HL-60 (cell line): Measurements from ENCODE around the gene CTSO.

Experiments used
- GABPA ChIP-seq: IDR thresholded peaks from 2 replicates; pipeline ENCODE4 v1.6.1; 2012; ENCODE audit warnings: low read depth
- POLR2AphosphoS5 ChIP-seq: IDR thresholded peaks from 2 replicates; pipeline ENCODE4 v1.6.1; 2012; ENCODE audit warnings: low read depth
- TF ChIP-seq, protein P1 (sequence below): IDR thresholded peaks from one replicate; pipeline ENCODE4 v1.5.1; 2011; ENCODE audit warnings: low read length, control low read depth, inconsistent platforms; ENCODE audit not compliant: insufficient read depth
- TF ChIP-seq, protein P2 (sequence below): IDR thresholded peaks from 2 replicates; pipeline ENCODE4 v1.6.1; 2012; ENCODE audit warnings: low read depth; ENCODE audit not compliant: insufficient replicate concordance

DNA sequence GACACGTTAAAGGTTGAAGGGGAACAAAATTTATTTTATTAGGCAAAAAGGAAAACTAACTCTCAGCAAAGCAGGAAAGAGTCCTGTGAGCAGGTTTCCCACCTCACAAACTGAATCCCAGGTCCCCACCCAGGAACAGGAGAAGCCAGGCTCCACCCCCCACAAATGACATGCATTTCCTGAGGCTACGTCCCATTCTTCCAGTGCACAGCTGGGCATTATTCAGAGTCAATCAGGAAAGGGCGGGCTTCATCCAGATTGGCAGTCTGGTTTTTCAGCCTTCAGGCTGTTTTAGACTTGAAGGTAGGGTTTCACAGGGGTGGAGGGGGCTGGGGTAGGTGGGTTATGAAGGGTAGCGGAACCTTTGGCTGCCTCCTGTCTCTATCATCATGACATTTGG is 75.7 kb downstream of the CTSO start:
- TF ChIP-seq POLR2AphosphoS5 (no peak), GABPA (no peak)
- TF ChIP-seq, protein P1, sequence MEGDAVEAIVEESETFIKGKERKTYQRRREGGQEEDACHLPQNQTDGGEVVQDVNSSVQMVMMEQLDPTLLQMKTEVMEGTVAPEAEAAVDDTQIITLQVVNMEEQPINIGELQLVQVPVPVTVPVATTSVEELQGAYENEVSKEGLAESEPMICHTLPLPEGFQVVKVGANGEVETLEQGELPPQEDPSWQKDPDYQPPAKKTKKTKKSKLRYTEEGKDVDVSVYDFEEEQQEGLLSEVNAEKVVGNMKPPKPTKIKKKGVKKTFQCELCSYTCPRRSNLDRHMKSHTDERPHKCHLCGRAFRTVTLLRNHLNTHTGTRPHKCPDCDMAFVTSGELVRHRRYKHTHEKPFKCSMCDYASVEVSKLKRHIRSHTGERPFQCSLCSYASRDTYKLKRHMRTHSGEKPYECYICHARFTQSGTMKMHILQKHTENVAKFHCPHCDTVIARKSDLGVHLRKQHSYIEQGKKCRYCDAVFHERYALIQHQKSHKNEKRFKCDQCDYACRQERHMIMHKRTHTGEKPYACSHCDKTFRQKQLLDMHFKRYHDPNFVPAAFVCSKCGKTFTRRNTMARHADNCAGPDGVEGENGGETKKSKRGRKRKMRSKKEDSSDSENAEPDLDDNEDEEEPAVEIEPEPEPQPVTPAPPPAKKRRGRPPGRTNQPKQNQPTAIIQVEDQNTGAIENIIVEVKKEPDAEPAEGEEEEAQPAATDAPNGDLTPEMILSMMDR, result no peak
- TF ChIP-seq, protein P2, sequence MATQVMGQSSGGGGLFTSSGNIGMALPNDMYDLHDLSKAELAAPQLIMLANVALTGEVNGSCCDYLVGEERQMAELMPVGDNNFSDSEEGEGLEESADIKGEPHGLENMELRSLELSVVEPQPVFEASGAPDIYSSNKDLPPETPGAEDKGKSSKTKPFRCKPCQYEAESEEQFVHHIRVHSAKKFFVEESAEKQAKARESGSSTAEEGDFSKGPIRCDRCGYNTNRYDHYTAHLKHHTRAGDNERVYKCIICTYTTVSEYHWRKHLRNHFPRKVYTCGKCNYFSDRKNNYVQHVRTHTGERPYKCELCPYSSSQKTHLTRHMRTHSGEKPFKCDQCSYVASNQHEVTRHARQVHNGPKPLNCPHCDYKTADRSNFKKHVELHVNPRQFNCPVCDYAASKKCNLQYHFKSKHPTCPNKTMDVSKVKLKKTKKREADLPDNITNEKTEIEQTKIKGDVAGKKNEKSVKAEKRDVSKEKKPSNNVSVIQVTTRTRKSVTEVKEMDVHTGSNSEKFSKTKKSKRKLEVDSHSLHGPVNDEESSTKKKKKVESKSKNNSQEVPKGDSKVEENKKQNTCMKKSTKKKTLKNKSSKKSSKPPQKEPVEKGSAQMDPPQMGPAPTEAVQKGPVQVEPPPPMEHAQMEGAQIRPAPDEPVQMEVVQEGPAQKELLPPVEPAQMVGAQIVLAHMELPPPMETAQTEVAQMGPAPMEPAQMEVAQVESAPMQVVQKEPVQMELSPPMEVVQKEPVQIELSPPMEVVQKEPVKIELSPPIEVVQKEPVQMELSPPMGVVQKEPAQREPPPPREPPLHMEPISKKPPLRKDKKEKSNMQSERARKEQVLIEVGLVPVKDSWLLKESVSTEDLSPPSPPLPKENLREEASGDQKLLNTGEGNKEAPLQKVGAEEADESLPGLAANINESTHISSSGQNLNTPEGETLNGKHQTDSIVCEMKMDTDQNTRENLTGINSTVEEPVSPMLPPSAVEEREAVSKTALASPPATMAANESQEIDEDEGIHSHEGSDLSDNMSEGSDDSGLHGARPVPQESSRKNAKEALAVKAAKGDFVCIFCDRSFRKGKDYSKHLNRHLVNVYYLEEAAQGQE, result no peak
